SJSA1 (cell line): ENCODE data around the gene C20orf202. TPM values are rescaled to one million over a fixed set of nuclear protein-coding genes. Genes with fewer than 3 reads are reported as not detected.
A peak's percentile ranks its signal among the peaks of the same experiment; 100 is the strongest.

Experiments
- DNase-seq, 2 experiments: peaks; one replicate each; pipeline ENCODE4 v3.0.0-alpha.2; 2015 to 2020; ENCODE audit warnings: low spot score in 2 of 2, low read depth in 1 of 2
- H3K27ac ChIP-seq: fragments of 250-450 bp; sonication (Bioruptor Pico); 2 replicates; pipeline ENCODE4 v1.5.1; 2020; ENCODE audit warnings: mild to moderate bottlenecking, moderate library complexity
- H3K27me3 ChIP-seq: fragments of 250-450 bp; sonication (Bioruptor Pico); replicated peaks from 2 replicates; pipeline ENCODE4 v1.5.1; 2020; ENCODE audit warnings: mild to moderate bottlenecking, moderate library complexity
- H3K36me3 ChIP-seq: fragments of 250-450 bp; sonication (Bioruptor Pico); 2 replicates; pipeline ENCODE4 v1.5.1; 2020; ENCODE audit warnings: mild to moderate bottlenecking
- H3K4me1 ChIP-seq: fragments of 250-450 bp; sonication (Bioruptor Pico); replicated peaks from 2 replicates; pipeline ENCODE4 v1.6.1; 2021; ENCODE audit warnings: mild to moderate bottlenecking
- H3K4me3 ChIP-seq: fragments of 250-450 bp; sonication (Bioruptor Pico); 2 replicates; pipeline ENCODE4 v1.5.1; 2020; ENCODE audit warnings: mild to moderate bottlenecking
- H3K9me3 ChIP-seq: fragments of 250-450 bp; sonication (Bioruptor Pico); replicated peaks from 2 replicates; pipeline ENCODE4 v1.5.1; 2020; ENCODE audit warnings: mild to moderate bottlenecking
- total RNA-seq: library from RNA; depleted of rRNA; stranded (reverse); fragments of >200 nt; shearing (Covaris generic); gene quantifications from 2 replicates; pipeline ENCODE4 v1.2.3, GENCODE V29; 2014

The C20orf202 gene
- total RNA-seq, 1 experiment from 2014 or later: not detected

GRCh38 chr20:1188347-1188746 lies 14.9 kb upstream of the C20orf202 start:
- Histone ChIP-seq H3K27ac (no peak overlapping the region), H3K36me3 (no peaks in the 10 kb centered on the region), H3K4me3 (no peak overlapping the region), H3K4me1 (peaks cover 3% of the 10 kb centered on the region; the same call in 1 of the 2 replicates), H3K9me3 (no peaks in the 10 kb centered on the region), H3K27me3 (peaks cover 53% of the 10 kb centered on the region)
- DNase-seq: no peak

- Histone ChIP-seq H3K4me1 (peaks cover 3% of the 10 kb centered on the region; the same call in 1 of the 2 replicates), H3K36me3 (no peaks in the 10 kb centered on the region), H3K4me3 (no peak overlapping the region), H3K9me3 (no peaks in the 10 kb centered on the region), H3K27me3 (peaks cover 41% of the 10 kb centered on the region), H3K27ac (no peak overlapping the region)
- DNase-seq: no peak
Measured at GRCh38 chr20:1189827-1190226, 13.4 kb upstream of the C20orf202 start.

- no peaks in the 10 kb centered on the region for H3K4me1 ChIP-seq
- no peaks in the 10 kb centered on the region for H3K9me3 ChIP-seq
- H3K4me3 ChIP-seq: no peak overlapping the region
- H3K27ac ChIP-seq: no peak overlapping the region
- DNase-seq: no peak
- no peaks in the 10 kb centered on the region for H3K36me3 ChIP-seq
- H3K27me3 ChIP-seq: peaks cover 36% of the 10 kb centered on the region
Measured at GRCh38 chr20:1190847-1191246, 12.4 kb upstream of the C20orf202 start.

- Histone ChIP-seq H3K36me3 (no peaks in the 10 kb centered on the region), H3K4me1 (no peaks in the 10 kb centered on the region), H3K4me3 (no peak overlapping the region), H3K27ac (no peak overlapping the region), H3K9me3 (no peaks in the 10 kb centered on the region), H3K27me3 (peaks cover 32% of the 10 kb centered on the region)
- DNase-seq: no peak
Measured at GRCh38 chr20:1191299-1191698, 12.0 kb upstream of the C20orf202 start.

GRCh38 chr20:1195226-1195625 lies 8.0 kb upstream of the C20orf202 start:
- H3K9me3 ChIP-seq: no peaks in the 10 kb centered on the region
- no peaks in the 10 kb centered on the region for H3K4me1 ChIP-seq
- H3K27ac ChIP-seq: no peak overlapping the region
- H3K36me3 ChIP-seq: no peaks in the 10 kb centered on the region
- DNase-seq: no peak
- peaks cover 16% of the 10 kb centered on the region; the same call in 1 of the 2 replicates for H3K27me3 ChIP-seq
- no peak overlapping the region for H3K4me3 ChIP-seq

- Histone ChIP-seq H3K4me3 (no peak overlapping the region), H3K4me1 (no peaks in the 10 kb centered on the region), H3K27me3 (0 out of 2 replicates have a peak, but pooled peaks cover 6% of the 10 kb centered on the region), H3K36me3 (no peaks in the 10 kb centered on the region), H3K27ac (no peak overlapping the region), H3K9me3 (no peaks in the 10 kb centered on the region)
- DNase-seq: no peak
Measured at GRCh38 chr20:1196634-1197033, 6.6 kb upstream of the C20orf202 start.

- H3K4me1 ChIP-seq: no peaks in the 10 kb centered on the region
- DNase-seq: no peak
- 0 out of 2 replicates have a peak, but pooled peaks cover 4% of the 10 kb centered on the region for H3K27me3 ChIP-seq
- H3K4me3 ChIP-seq: no peak overlapping the region
- no peak overlapping the region for H3K27ac ChIP-seq
- H3K36me3 ChIP-seq: no peaks in the 10 kb centered on the region
- H3K9me3 ChIP-seq: no peaks in the 10 kb centered on the region
Measured at GRCh38 chr20:1197801-1198200, 5.5 kb upstream of the C20orf202 start.

- DNase-seq: no peak
- Histone ChIP-seq H3K27me3 (0 out of 2 replicates have a peak, but pooled peaks cover 6% of the 10 kb centered on the region), H3K36me3 (no peaks in the 10 kb centered on the region)
Measured at GRCh38 chr20:1198751-1199150, 4.5 kb upstream of the C20orf202 start.

GRCh38 chr20:1199212-1199873 lies 3.9 kb upstream of the C20orf202 start:
- DNase-seq: no peak
- Histone ChIP-seq H3K36me3 (no peaks in the 10 kb centered on the region), H3K27ac (no peak overlapping the region), H3K9me3 (no peaks in the 10 kb centered on the region), H3K4me3 (no peak overlapping the region), H3K4me1 (no peaks in the 10 kb centered on the region), H3K27me3 (0 out of 2 replicates have a peak, but pooled peaks cover 6% of the 10 kb centered on the region)

More at GRCh38 chr20:1198751-1199150, 4.5 kb upstream of the C20orf202 start:
- H3K27ac ChIP-seq: no peak overlapping the region
- H3K4me1 ChIP-seq: no peaks in the 10 kb centered on the region
- no peak overlapping the region for H3K4me3 ChIP-seq
- no peaks in the 10 kb centered on the region for H3K9me3 ChIP-seq

- H3K9me3 ChIP-seq: no peaks in the 10 kb centered on the region
- no peak overlapping the region for H3K4me3 ChIP-seq
- H3K27ac ChIP-seq: no peak overlapping the region
- H3K36me3 ChIP-seq: no peaks in the 10 kb centered on the region
- no peak for DNase-seq
- 0 out of 2 replicates have a peak, but pooled peaks cover 6% of the 10 kb centered on the region for H3K27me3 ChIP-seq
- H3K4me1 ChIP-seq: no peaks in the 10 kb centered on the region
Measured at GRCh38 chr20:1199964-1200363, 3.3 kb upstream of the C20orf202 start.

- H3K27me3 ChIP-seq: 0 out of 2 replicates have a peak, but pooled peaks cover 12% of the 10 kb centered on the region
- H3K9me3 ChIP-seq: no peaks in the 10 kb centered on the region
- H3K4me1 ChIP-seq: no peaks in the 10 kb centered on the region
- DNase-seq: peak in 1 of 2 experiments; percentile 5
- H3K36me3 ChIP-seq: no peaks in the 10 kb centered on the region
- no peak overlapping the region for H3K4me3 ChIP-seq
- no peak overlapping the region for H3K27ac ChIP-seq
Measured at GRCh38 chr20:1203630-1204029, 376 bp downstream of the C20orf202 start.

- H3K27ac ChIP-seq: no peak overlapping the region
- no peaks in the 10 kb centered on the region for H3K9me3 ChIP-seq
- DNase-seq: peak in 1 of 2 experiments; percentile 16
- H3K4me1 ChIP-seq: no peaks in the 10 kb centered on the region
- no peaks in the 10 kb centered on the region for H3K36me3 ChIP-seq
- 0 out of 2 replicates have a peak, but pooled peaks cover 12% of the 10 kb centered on the region for H3K27me3 ChIP-seq
- H3K4me3 ChIP-seq: no peak overlapping the region
Measured at GRCh38 chr20:1204113-1204512, 859 bp downstream of the C20orf202 start.

GRCh38 chr20:1204576-1204975 lies 1.3 kb downstream of the C20orf202 start:
- H3K27ac ChIP-seq: no peak overlapping the region
- H3K9me3 ChIP-seq: no peaks in the 10 kb centered on the region
- no peaks in the 10 kb centered on the region for H3K4me1 ChIP-seq
- H3K4me3 ChIP-seq: no peak overlapping the region
- no peak for DNase-seq
- no peaks in the 10 kb centered on the region for H3K36me3 ChIP-seq
- 0 out of 2 replicates have a peak, but pooled peaks cover 12% of the 10 kb centered on the region for H3K27me3 ChIP-seq

- H3K4me3 ChIP-seq: no peak overlapping the region
- no peak overlapping the region for H3K27ac ChIP-seq
- 0 out of 2 replicates have a peak, but pooled peaks cover 12% of the 10 kb centered on the region for H3K27me3 ChIP-seq
- H3K36me3 ChIP-seq: no peaks in the 10 kb centered on the region
- H3K9me3 ChIP-seq: no peaks in the 10 kb centered on the region
- H3K4me1 ChIP-seq: no peaks in the 10 kb centered on the region
- no peak for DNase-seq
Measured at GRCh38 chr20:1205802-1206201, 2.5 kb downstream of the C20orf202 start.
